NCI-H2227 (cell line): Measurements from ENCODE around the gene APPBP2.
"Not testable (repeated sequence)": the region's sequence is repeated elsewhere in the genome, so short reads cannot be mapped to it uniquely, and the experiment has no call there.

ENCODE experiments used
- DNase-seq: peaks from one replicate; lab custom pipeline; 2025; ENCODE audit not compliant: unreplicated experiment; lab: John Stamatoyannopoulos, UW

APPBP2 gene

DNA sequence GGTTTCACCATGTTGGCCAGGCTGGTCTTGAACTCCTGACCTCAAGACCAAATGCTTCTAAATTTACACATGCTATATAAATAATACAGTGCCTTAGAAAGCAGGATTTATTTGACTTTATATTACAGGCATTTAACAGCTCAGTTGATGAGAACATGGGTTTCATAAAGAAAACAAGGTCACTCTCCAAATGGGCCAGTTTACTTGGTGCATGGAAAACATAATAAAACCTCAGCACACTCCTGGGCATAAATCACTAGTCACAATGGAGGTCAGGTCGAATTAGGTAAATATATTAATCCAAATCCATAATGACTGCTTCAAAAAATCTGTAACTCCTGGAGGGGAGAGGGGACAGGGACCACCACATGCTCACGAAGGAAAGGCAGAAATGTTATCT, 24.5 kb downstream of the APPBP2 start:
- no peak for DNase-seq

DNA sequence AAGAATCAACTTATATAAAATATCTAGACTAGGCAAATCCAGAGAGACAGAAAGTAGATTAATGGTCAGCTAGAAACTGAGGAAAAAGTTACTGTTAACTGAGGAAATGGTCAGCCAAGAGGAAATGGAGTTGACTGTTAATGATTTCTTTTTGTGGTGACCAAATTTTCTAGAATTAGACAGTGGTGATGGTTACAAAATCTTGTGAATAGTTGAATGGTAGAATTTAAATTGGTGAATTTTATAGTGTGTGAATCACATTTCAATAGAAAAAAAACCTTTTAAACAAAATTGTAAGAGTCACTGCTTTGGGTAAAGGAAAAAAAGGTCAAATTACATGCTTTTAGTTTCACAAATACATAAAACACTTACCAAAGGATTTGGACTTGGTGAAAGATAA, 30.0 kb downstream of the APPBP2 start:
- no peak for DNase-seq

DNA sequence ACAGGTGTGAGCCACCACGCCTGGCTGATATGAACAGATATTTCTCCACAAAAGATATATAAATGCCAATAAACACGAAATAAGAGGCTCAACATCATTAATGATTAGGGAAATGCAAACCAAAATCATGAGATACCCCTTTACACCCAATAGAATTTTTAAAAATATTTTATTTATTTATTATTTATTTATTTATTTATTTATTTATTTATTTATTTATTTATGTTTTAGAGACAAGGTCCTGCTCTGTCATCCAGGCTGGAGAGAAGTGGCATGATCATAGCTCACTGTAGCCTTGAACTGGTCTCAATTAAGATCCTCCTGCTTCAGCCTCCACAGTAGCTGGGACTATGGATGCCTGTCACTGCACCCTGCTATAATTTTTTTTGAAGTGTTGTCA, 30.8 kb downstream of the APPBP2 start:
- DNase-seq = no peak

DNA sequence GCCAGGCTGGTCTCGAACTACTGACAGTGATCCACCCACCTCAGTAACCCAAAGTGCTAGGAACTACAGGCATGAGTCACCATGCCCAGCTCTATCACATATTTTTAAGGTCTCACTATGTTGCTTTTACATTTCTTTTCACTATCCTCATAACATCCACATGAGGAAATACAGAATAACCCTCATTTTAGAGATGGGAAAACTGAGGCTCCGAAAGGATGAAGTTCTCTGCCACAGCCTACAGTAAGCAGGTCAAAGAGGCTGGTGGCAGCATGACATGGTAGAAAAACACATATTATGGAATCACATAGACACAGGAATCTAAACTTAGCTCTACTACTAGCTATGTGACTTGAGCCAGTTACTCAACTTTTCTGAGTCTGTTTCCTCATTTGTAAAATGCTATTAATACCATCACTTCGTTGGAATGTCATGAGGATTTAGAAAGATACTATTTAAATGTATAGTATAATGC, 32.2 kb downstream of the APPBP2 start:
- DNase-seq = no peak

DNA sequence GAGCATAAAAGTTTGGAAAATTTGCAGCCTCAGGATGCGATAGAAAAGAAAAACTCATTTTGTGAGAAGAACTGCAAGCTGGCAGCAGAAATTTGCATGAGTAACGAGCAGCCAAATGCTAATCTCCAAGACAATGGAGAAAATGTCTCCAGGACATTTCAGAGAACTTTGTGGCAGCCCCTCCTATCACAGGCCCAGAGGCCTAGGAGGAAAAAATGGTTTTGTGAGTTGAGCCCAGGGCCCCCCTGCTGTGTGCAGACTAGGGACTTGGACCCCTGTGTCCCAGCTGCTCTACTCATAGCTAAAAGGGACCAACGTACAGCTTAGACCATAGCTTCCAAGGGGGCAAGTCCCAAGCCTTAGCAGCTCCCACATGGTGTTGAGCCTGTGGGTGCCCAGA, 34.3 kb downstream of the APPBP2 start:
- no peak for DNase-seq

DNA sequence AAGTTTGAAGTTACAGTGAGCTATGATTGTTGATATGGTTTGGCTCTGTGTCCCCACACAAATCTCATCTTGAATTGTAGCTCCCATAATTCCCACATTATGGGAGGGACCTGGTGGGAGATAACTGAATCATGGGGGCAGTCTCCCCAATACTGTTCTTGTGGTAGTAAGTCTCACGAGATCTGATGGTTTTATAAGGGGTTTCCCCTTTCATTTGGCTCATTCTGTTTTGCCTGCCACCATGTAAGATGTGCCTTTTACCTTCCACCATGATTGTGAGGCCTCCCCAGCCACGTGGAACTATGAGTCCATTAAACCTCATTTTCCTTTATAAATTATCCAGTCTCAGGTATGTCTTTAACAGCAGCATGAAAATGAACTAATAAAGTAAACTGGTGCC, 35.4 kb downstream of the APPBP2 start:
- not testable (repeated sequence) for DNase-seq

DNA sequence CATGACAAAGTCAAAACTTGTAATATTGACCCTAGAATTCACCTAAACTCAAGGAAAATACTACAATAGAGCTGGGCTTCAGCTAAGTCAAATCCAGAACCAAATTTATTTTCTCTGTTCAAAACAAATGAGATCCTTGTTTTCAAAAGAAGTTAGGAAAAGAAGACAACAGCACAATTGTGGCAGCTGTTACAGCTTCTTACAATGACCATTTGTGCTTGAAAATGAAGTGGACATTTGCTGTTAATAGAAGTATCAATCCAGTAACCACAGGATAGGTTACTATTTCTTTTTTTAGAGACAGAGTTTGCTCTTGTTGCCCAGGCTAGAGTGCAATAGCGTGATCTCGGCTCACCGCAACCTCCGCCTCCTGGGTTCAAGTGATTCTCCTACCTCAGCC, 44.4 kb downstream of the APPBP2 start:
- DNase-seq = no peak

DNA sequence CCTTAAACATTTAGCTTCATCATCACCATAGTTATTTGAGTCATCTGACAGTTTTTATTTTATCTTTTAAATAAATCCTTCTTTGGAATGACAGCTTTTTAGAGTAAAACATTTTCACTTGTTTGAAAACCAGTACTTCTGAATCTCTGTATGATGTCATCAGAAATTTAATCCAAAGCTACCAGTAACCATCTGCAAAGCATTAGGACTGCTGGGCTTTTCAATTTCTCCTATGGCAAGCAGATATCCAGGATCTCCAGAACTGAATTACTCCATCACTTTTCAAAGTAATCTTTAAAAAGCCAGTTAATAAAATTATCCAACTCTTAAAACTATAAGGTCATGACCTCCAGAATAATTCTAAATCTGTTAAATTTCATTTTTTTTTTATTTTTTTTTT, 52.3 kb downstream of the APPBP2 start:
- DNase-seq = no peak

DNA sequence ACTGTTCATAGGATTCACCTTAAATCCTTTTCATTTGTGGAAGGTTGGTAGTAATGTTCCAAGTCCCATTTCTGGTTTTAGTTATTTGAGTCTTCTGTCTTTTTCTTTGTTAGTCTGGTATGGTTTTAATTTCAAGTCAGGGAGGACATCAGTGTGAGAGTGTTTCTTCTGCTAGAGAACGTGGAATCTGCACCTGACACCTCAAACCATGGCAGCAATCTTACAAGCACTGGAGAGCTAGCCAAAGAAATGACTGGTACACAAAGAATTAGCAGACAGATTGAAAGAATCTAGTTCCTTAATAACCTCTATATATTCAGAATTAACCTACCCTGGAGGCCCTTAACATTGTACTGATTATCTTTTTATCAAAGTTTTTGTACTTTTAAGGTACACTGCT, 53.6 kb downstream of the APPBP2 start:
- DNase-seq = no peak

DNA sequence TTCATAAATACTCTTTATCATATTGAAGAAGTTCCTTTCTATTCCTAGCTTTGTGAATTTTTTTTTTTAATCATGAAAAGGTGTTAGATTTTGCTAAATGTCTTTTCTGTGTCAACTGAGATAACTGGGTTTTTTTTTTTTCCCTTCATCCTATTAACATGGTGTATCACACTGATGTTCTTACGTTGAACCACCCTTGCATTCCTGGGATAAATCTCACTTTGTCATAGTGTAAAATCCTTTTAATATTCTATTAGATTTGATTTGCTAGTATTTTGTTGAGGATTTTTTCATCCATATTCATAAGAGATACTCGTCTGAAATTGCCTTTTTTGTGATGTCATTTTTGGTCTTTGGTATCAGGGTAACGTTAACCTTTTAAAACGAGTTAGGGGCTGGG, 54.6 kb downstream of the APPBP2 start:
- no peak for DNase-seq

DNA sequence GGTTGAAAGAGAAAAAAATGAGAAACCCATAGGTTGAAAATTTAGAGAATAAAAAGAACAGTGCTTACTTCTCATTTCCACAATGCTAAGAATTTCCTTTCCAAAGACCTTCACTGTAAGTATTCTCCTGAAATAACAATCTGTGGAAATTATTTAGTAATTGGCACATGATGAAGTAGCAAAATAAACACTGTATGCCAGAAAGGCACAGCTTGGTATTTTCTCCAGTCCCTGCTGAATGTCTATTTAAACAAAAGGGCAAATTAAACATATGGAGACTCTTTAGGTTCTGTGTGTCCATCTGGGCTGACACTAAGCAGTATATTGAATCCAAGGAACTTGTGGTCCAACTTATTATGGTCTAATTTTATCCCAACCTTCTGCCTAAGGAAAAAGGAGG, 57.7 kb downstream of the APPBP2 start:
- DNase-seq = no peak

DNA sequence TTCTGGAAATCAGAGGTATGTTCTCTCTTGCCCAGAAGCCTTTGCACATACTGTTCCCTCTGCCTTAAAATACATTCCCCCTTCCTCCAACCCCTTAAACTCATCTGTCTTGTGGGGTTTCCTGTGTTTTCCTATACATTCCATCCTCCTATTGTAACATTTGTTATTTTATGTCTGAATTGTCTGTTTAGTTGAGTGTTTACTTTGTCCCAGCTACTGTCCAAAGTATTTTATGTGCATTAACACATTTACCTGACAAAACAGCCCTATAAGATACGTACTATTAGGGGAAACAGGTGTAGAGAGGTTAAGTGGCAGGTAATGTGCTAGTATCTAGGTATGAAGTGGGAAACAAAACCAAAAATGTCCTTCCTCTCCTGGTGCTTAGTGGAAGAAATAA, 61.7 kb downstream of the APPBP2 start:
- no peak for DNase-seq

DNA sequence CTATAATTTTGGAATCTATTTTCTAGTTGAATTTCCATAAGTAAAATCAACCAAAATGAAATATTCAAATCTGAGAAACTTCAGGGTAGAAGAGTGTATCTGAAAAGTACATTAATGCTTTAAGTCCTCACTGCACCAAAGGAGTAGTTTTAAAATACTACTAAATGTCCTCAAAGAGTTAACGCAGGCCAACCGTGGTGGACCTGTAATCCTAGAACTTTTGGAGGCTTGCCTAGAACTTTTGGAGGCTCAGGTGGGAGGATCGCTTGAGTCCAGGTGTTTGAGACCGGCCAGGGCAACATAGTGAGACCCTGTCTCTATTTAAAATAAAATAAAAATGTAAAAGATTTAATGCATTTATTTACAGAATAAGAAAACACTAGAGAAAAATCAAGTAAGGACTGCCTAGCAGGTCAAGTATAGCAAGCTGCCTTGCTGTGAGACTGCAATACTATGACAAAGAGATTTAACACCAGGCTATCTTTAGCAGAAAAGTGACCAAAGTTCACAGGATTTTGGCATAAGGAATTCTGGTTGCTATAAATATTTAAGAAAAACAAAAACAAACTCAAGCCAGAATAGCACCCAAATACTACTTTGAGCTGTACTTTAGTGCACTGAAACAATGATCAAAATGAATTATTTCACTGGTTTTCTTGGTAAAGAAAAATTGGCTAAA, 62.7 kb downstream of the APPBP2 start:
- DNase-seq = no peak

DNA sequence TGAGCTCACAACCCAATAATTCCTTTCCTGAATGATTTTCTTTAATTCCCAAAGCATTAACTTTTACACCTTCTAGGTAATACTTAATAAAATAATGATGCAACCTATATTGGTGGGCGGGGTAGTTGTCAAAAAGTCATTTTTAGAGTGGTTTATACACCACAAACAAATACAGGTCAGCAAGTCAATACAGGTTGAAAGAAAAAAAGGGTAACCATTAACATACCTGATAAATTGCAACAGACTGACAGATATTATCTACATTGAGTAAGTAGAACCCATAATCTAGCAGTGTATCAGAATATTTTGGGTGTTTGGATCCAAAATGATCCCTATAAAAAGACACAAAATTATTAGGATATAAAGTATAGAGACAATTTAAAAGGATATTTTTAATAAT, 64.5 kb downstream of the APPBP2 start:
- no peak for DNase-seq

DNA sequence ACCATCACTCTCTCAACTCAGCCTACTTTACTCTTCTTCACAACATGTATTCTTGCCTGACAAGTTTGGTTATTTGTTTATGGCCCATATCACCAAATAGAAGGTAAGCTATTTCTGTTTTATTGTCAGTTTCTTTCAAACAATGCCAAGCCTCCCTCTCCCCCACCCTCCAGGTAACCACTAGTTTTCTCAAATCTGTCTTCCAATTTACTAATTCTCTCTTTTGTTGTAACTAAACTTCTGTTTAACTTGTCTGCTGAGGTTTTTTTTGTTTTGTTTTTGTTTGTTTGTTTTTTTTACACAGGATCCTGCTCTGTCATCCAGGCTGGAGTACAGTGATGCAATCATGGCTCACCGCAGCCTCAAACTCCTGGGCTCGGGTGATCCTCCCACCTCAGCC, 68.9 kb downstream of the APPBP2 start:
- no peak for DNase-seq

DNA sequence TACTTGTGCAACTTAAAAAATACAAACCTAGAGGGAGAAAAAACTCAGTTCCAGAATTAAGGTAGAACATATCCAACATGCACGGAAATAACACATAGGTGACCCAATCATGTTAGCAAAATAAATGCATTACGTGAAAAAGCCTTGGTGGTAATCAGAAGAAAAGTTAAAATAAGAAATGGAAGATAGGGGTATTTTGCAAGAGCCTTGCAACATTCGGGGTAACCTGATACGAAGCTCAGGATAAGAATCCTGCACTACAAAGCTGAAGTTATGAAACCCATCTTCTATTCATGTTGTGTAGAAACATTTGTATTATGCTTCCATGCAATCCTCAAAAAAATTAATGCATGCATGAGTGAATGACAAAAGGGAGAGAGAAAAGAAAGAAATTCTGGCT, 70.7 kb downstream of the APPBP2 start:
- no peak for DNase-seq

DNA sequence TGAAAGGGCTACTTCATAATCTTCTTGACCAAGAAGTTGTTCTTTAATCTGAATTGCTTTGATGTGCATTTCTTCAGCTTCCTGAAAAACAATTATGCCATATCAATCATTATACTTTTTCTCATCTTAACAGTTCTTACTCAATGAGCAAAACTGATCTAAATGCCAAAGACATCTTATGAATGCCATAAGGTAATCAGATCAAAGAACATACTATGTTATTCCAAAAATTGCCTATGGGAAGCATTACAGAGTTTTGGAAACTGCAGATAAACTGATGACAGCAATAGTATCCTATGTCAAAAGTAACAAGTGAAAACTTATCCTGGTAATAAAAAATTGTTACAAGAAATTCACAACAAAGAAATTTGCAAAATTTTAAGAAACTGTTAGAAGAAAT, 74.1 kb downstream of the APPBP2 start:
- DNase-seq = no peak

DNA sequence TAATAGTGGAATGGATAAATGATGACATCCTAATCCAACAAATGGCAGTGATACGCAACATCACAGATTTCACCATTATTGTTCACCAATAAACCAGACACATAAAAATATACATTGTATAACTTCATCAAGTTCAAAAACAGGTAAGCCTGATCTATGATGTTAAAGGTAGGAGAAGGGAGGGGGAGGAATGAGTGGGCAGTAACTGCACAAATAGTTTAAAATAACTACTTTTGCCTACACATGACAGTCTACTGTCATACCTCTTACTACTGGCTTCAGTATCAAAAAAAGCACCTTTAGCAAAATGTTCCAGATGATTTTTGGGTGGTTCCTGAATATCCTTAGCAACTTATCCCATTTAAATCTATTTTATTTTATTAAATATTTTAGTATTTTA, 75.0 kb downstream of the APPBP2 start:
- DNase-seq = no peak

DNA sequence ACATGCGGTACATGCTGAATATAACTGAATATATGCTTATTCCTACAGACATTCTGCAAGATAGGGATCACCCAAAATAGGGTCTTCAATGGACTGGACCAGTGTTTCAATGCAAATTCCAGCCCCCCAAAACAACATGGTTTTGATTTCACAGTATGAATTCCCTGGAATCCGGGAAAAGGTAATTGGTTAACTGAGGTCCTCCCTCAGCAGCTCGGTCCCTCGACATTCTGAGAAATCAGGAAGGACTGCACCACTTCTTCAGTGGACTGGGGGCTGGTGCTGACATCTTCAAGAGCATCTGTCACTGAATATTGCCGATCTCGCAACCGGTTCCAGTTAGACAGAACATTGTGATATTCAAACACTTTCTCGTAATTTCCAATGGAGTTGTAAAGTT, 78.7 kb downstream of the APPBP2 start:
- DNase-seq = no peak

DNA sequence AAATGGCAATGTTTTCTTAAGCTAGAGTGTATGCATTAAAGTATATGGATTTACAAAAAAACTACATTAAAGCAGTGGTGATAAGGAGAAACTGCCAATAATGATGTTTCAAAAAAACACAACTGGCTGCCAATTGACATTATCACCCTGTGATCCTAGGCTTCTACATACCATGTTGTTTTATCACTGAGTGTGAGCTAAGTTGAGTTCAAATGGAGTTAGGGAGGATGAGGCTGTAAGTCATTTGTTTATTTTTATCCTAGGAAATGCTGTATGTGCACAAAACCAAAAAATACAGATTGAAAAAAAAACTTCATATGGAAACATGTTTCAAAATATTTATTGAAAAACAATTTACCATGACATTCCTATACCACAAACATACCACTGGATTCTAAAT, 80.9 kb downstream of the APPBP2 start:
- DNase-seq = no peak

DNA sequence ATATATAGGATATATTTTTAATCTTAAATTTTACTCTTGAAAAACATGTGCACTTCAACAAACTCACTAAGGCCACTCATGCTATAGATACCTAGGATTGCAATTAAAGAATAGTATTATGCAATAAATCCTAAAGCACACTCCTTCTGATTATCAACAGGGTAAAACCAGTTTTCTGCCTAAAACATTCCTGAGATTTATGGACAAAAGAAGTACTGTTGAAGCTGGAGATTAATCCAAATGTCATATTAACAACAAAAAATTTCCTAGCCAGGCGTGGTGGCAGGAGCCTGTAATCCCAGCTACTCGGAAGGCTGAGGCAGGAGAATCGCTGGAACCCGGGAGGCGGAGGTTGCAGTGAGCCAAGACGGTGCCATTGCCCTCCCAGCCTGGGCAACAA, 82.3 kb downstream of the APPBP2 start:
- DNase-seq = no peak

DNA sequence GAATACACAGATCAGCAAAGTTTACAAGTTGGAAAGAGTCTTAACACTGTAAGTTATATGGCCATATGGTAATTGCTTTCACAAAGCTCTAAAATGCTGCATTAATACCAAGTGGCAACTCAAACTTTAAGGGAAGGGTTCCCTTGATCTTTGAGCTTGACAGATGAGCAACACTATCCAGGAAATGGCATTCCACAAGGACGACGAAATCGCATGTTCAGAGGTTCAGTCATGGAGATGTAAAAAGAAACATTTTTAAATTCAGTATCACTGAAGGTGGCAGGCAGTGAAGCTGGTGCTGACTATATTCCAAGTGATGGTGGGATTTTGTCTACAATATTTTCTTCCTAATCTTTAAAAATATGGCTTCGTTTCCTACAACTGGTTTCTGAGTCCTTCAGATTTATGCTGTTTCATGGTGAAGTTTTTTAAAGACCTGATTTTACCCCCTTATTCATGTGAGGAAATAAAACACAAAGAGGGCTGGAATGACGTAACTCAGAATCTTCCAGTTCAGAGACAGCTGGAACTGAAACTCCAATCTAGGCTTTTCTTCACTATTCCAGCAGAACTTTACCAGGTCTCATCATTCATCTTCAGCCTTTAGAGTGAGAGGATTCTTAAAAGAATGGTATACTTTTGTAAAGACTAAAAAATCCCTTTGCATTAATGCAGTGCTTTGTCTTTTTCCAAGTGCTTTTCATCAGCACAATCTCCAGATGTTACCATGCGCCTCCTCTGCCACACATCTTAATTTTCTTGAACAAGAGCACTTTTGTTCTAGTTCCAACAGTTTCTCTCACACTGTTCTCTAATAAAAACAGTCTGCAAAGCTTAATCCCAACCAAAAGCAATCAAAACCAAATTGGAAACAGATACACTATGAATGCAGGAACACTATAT, 83.5 kb downstream of the APPBP2 start:
- no peak for DNase-seq

DNA sequence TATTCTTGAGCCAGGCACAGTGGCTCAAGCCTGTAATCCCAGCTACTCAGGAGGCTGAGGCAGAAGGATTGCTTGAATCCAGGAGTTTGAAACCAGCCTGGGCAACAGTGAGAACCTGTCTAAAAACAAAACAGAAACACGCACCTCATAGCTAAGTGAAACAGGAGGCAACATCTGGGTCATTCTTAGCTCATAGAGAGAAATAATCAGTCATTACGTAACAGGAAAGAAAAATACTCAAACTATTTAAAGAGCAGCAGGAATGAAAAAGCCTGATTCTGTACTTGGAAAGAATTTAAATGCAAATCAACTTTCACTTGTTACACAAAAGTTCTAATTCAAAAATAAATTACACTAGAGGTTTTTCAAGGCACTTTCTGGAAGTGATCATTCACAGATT, 86.5 kb downstream of the APPBP2 start:
- no peak for DNase-seq
